HG02840 (cell line): ENCODE measurements around the gene POLDIP3.
"Not testable (repeated sequence)": the region's sequence is repeated elsewhere in the genome, so short reads cannot be mapped to it uniquely, and the experiment has no call there.

Experiments
- ATAC-seq: cut with Tn5 transposase; IDR thresholded peaks from one replicate; pipeline ENCODE4 v1.9.1; 2021; ENCODE audit warnings: mild to moderate bottlenecking, moderate library complexity, moderate number of reproducible peaks; ENCODE audit not compliant: unreplicated experiment, low FRiP score

The POLDIP3 gene

GRCh38 chr22:42620084-42620483 lies 5.4 kb upstream of the POLDIP3 start:
- ATAC-seq: no peak

GRCh38 chr22:42619261-42620063 lies 4.8 kb upstream of the POLDIP3 start:
- no peak for ATAC-seq

- ATAC-seq: no peak
Measured at GRCh38 chr22:42617155-42617983, 2.7 kb upstream of the POLDIP3 start.

GRCh38 chr22:42615860-42616175 lies 1.1 kb upstream of the POLDIP3 start:
- ATAC-seq: not testable (repeated sequence)

GRCh38 chr22:42615092-42615859 lies 593 bp upstream of the POLDIP3 start:
- peak; percentile 50 for ATAC-seq

- ATAC-seq: no peak
Measured at GRCh38 chr22:42613872-42614301, 796 bp downstream of the POLDIP3 start.

GRCh38 chr22:42612336-42612735 lies 2.3 kb downstream of the POLDIP3 start:
- ATAC-seq: no peak

GRCh38 chr22:42611051-42611450 lies 3.6 kb downstream of the POLDIP3 start:
- no peak for ATAC-seq

- no peak for ATAC-seq
Measured at GRCh38 chr22:42610186-42610585, 4.5 kb downstream of the POLDIP3 start.

GRCh38 chr22:42608823-42609361 lies 5.8 kb downstream of the POLDIP3 start:
- no peak for ATAC-seq

GRCh38 chr22:42608136-42608822 lies 6.4 kb downstream of the POLDIP3 start:
- no peak for ATAC-seq

GRCh38 chr22:42607641-42608040 lies 7.0 kb downstream of the POLDIP3 start:
- ATAC-seq: not testable (repeated sequence)

- ATAC-seq: no peak
Measured at GRCh38 chr22:42604403-42604802, 10.3 kb downstream of the POLDIP3 start.

GRCh38 chr22:42603427-42603826 lies 11.3 kb downstream of the POLDIP3 start:
- no peak for ATAC-seq

GRCh38 chr22:42602470-42602869 lies 12.2 kb downstream of the POLDIP3 start:
- ATAC-seq: no peak

- no peak for ATAC-seq
Measured at GRCh38 chr22:42601879-42602465, 12.7 kb downstream of the POLDIP3 start.

GRCh38 chr22:42596863-42597530 lies 17.7 kb downstream of the POLDIP3 start:
- ATAC-seq: no peak

GRCh38 chr22:42596336-42596735 lies 18.3 kb downstream of the POLDIP3 start:
- ATAC-seq: no peak

GRCh38 chr22:42595434-42595833 lies 19.2 kb downstream of the POLDIP3 start:
- ATAC-seq: no peak
